Measurements from ENCODE around the gene MAP1A.

GRCh38 chr15:43469867-43470266 lies 47.5 kb upstream of the MAP1A start:
- TF ChIP-seq CTCF (IDR thresholded peaks at IDR 0.05) = no peak
- TF ChIP-seq POLR2A (IDR thresholded peaks at IDR 0.05) = no peak
- no peak for TF ChIP-seq POLR2AphosphoS5 (IDR thresholded peaks at IDR 0.05)
- no peak for TF ChIP-seq EP300 (IDR thresholded peaks at IDR 0.05)
